Peyer's patch (tissue), 4 donors: Measurements from ENCODE around the gene CPED1. TPM values are rescaled to one million over a fixed set of nuclear protein-coding genes. Genes with fewer than 3 reads are reported as not detected.
"Not testable (repeated sequence)": the region's sequence is repeated elsewhere in the genome, so short reads cannot be mapped to it uniquely, and the experiment has no call there.

Experiments used
- DNase-seq, 3 donors: peaks; one replicate each; pipeline ENCODE4 v3.0.0-alpha.2; 2017 to 2019
- H3K27ac ChIP-seq, 4 donors: fragments of 200-600 bp; sonication (generic); one replicate each; pipeline ENCODE4 v1.5.1; 2016 to 2019
- H3K27me3 ChIP-seq, 2 donors: fragments of 200-600 bp; sonication (generic); one replicate each; pipeline ENCODE4 v1.5.1; 2019
- H3K36me3 ChIP-seq, 3 donors: fragments of 200-600 bp; sonication (generic); one replicate each; pipeline ENCODE4 v1.5.1; 2016 to 2019
- H3K4me1 ChIP-seq, 4 donors: fragments of 200-600 bp; sonication (generic); one replicate each; pipeline ENCODE4 v1.5.1; 2016 to 2019
- H3K4me3 ChIP-seq, 4 donors: fragments of 200-600 bp; sonication (generic); 1 replicate in 3 of 4; 2 replicates in 1 of 4; pipeline ENCODE4 v1.5.1; 2016 to 2019; ENCODE audit warnings: mild to moderate bottlenecking in 1 of 4
- H3K9me3 ChIP-seq, 4 donors: fragments of 200-600 bp; sonication (generic); one replicate each; pipeline ENCODE4 v1.5.1; 2016 to 2019; ENCODE audit warnings: mild to moderate bottlenecking in 1 of 4
- POLR2A ChIP-seq, 2 donors: fragments of 450-650 bp; IDR thresholded peaks; one replicate each; pipeline ENCODE4 v1.5.1; 2017; ENCODE audit warnings: antibody characterized with exemption in 2 of 2, mild to moderate bottlenecking in 2 of 2, moderate library complexity in 2 of 2
- total RNA-seq, 4 donors: library from RNA; depleted of rRNA; stranded (reverse); fragments of >200 nt; gene quantifications; one replicate each; pipeline ENCODE4 v1.1.0, GENCODE V29; 2016
- TF ChIP-seq, protein P1 (sequence below), 6 experiments: fragments of 450-650 bp in 4 of 6; fragments of 200-600 bp in 2 of 6; sonication (generic) in 1 of 6; IDR thresholded peaks; one replicate each; pipeline ENCODE4 v1.5.1; 2017 to 2019; ENCODE audit warnings: antibody characterized with exemption in 6 of 6, mild to moderate bottlenecking in 3 of 6, moderate library complexity in 1 of 6

CPED1 gene
- total RNA-seq, 4 donors from 2014 or later, result 4.4 to 50.3 (median 8.5) TPM

GRCh38 chr7:120981117-120981516, 7.4 kb upstream of the CPED1 start:
- no peak for DNase-seq
- Histone ChIP-seq H3K36me3 (peaks cover 0 to under 1% (median 0%) of the 10 kb centered on the region in 3 donors), H3K4me1 (no peaks in the 10 kb centered on the region), H3K27ac (no peak overlapping the region), H3K9me3 (no peaks in the 10 kb centered on the region), H3K4me3 (no peak overlapping the region), H3K27me3 (no peaks in the 10 kb centered on the region)
- no peak for TF ChIP-seq POLR2A (IDR thresholded peaks at IDR 0.05)
- TF ChIP-seq, protein P1, sequence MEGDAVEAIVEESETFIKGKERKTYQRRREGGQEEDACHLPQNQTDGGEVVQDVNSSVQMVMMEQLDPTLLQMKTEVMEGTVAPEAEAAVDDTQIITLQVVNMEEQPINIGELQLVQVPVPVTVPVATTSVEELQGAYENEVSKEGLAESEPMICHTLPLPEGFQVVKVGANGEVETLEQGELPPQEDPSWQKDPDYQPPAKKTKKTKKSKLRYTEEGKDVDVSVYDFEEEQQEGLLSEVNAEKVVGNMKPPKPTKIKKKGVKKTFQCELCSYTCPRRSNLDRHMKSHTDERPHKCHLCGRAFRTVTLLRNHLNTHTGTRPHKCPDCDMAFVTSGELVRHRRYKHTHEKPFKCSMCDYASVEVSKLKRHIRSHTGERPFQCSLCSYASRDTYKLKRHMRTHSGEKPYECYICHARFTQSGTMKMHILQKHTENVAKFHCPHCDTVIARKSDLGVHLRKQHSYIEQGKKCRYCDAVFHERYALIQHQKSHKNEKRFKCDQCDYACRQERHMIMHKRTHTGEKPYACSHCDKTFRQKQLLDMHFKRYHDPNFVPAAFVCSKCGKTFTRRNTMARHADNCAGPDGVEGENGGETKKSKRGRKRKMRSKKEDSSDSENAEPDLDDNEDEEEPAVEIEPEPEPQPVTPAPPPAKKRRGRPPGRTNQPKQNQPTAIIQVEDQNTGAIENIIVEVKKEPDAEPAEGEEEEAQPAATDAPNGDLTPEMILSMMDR (IDR thresholded peaks at IDR 0.05), result no peak

DNA sequence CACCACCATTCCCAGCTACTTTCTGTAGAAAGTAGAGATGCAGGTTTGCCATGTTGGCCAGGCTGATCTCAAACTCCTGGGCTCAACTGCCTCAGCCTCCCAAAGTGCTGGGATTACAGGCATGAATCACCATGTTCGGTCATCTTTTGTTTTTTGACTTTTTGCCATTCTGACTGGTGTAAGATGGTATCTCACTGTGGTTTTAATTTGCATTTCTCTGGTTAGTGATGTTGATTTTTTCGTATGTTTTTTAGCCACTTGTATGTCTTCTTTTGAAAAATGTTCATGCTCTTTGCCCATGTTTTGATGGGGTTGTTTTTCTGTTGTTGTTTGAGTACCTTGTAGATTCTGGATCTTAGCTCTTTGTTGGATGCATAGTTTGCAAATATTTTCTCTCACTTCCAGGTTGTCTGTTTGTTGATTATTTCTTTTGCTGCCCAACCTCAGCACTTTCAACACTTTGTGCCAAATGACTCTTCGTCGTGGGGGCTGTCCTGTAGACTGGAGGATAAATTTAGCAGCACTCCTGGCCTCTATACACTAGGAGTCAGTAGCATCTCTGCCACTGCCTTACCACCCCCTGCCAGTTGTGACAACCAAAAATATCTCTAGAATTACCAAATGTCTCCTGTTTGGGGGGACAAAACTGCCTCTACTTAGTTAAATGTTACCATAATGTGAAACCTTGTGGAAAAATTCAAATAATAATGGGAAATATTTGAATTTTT, 6.5 kb upstream of the CPED1 start:
- H3K4me1 ChIP-seq, result no peaks in the 10 kb centered on the region
- TF ChIP-seq, protein P1 (IDR thresholded peaks at IDR 0.05), result no peak
- TF ChIP-seq POLR2A (IDR thresholded peaks at IDR 0.05), result no peak
- H3K27me3 ChIP-seq, result no peaks in the 10 kb centered on the region
- H3K9me3 ChIP-seq, result no peaks in the 10 kb centered on the region
- no peaks in the 10 kb centered on the region for H3K36me3 ChIP-seq
- H3K4me3 ChIP-seq, result no peak overlapping the region
- H3K27ac ChIP-seq, result no peak overlapping the region
- DNase-seq, result no peak

GRCh38 chr7:120983592-120983991, 4.9 kb upstream of the CPED1 start:
- not testable (repeated sequence) for H3K27ac ChIP-seq, DNase-seq, H3K4me1 ChIP-seq, H3K27me3 ChIP-seq, H3K4me3 ChIP-seq, H3K9me3 ChIP-seq, H3K36me3 ChIP-seq

DNA sequence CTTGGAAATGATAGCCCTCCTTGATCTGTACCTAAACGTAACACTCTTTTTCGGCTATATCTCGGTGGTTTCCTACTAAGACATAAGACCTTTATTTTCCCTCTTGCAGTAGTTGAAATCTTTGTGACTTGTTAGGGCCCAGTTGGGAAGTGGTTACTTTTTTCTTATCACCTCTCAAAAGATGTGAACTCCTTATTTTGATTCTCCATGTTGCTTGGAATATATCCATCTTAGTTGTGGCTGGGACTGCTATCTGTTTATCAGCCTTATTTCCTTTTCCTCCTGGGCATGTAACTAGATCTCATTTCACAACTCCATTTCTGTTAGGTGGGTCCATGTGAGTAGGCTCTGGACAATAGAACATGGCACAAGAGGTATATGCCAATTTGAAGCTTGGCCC, 4.1 kb upstream of the CPED1 start:
- no peak for TF ChIP-seq POLR2A (IDR thresholded peaks at IDR 0.05)
- Histone ChIP-seq H3K4me3 (no peak overlapping the region), H3K4me1 (peaks cover 0 to 13% (median 2%) of the 10 kb centered on the region in 4 donors), H3K27ac (no peak overlapping the region), H3K36me3 (no peaks in the 10 kb centered on the region), H3K9me3 (no peaks in the 10 kb centered on the region), H3K27me3 (no peaks in the 10 kb centered on the region)
- DNase-seq, result no peak

DNA sequence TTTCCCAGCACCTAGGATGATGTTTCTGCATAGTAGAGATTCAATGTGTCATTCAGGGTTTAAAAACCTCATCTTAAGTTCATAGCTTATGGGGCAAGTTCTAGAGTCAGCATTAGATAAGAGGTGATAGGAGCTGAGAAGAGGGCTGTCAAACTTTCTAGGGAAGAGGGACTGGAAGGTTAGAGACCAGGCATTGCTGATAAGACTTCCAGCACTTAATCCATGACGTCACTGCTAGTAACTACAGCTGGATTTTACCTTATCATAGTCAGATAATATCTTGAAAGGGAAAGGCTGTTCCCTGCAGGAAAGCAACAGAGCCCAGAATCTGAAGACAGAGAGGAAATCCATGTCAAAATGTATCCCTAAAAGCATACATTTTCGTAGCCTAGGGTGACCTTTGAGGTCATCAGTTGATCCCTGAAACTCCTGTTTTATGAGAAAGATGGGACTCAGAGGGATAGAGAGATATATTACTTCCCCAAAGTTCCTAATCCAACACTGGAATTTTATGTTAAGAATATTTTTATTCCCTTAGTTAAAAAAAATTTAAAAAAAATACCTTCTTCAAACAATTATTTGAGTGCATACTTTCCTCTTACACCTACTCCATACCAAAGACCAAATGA, 3.3 kb upstream of the CPED1 start:
- no peak for DNase-seq
- H3K27ac ChIP-seq, result no peak overlapping the region
- H3K9me3 ChIP-seq, result no peaks in the 10 kb centered on the region
- no peaks in the 10 kb centered on the region for H3K27me3 ChIP-seq
- H3K4me1 ChIP-seq, result peaks cover 0 to 13% (median 2%) of the 10 kb centered on the region in 4 donors
- TF ChIP-seq POLR2A (IDR thresholded peaks at IDR 0.05), result no peak
- TF ChIP-seq, protein P1 (IDR thresholded peaks at IDR 0.05), result no peak
- no peak overlapping the region for H3K4me3 ChIP-seq
- H3K36me3 ChIP-seq, result no peaks in the 10 kb centered on the region

DNA sequence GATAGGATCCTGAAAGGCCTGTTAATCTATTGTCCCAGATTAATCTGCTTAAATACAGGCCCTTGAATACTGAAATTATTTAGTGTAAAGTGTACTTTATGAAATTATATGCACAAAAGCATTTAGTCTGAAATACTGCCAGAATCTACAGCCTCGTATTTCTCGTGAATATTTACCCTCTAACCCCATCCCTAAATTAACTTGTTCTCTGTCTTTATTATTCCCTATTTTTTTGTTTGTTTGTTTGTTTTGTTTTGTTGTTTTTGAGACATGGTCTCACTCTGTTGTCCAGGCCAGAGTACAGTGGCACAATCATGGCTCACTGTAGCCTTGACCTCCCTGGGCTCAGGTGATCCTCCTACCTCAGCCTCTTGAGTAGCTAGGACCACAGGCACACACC, 2.7 kb upstream of the CPED1 start:
- Histone ChIP-seq H3K36me3 (no peaks in the 10 kb centered on the region), H3K27ac (no peak overlapping the region), H3K9me3 (no peaks in the 10 kb centered on the region), H3K4me3 (no peak overlapping the region), H3K27me3 (no peaks in the 10 kb centered on the region), H3K4me1 (peaks cover 0 to 13% (median 2%) of the 10 kb centered on the region in 4 donors)
- no peak for DNase-seq
- no peak for TF ChIP-seq POLR2A (IDR thresholded peaks at IDR 0.05)
- TF ChIP-seq, protein P1 (IDR thresholded peaks at IDR 0.05), result no peak
